ENCODE measurements around the gene ZFP3.

GRCh38 chr17:5099271-5099670, 21.0 kb downstream of the ZFP3 start:
- no peak for TF ChIP-seq MYC (IDR thresholded peaks at IDR 0.05; ENCODE audit: low read depth, low read length)
- TF ChIP-seq CTCF (IDR thresholded peaks at IDR 0.05; ENCODE audit: extremely low read depth in 1 of 2, insufficient read depth in 1 of 2, low read depth in 1 of 2, low read length in 2 of 2) = no peak
- no peak for TF ChIP-seq POLR2A (IDR thresholded peaks at IDR 0.05; ENCODE audit: low read depth, low read length)
- TF ChIP-seq JUN (IDR thresholded peaks at IDR 0.05; ENCODE audit: borderline replicate concordance, insufficient read depth, insufficient read length, low read depth) = no peak
- no peak for TF ChIP-seq POLR2AphosphoS5 (IDR thresholded peaks at IDR 0.05; ENCODE audit: insufficient read depth, low read depth, low read length)
